NCI-H345 treated with DMSO at 0.1 percent for 48 hours (cell line): Measurements from ENCODE around the gene MDGA2.
A peak's percentile ranks its signal among the peaks of the same experiment; 100 is the strongest.
"Not testable (repeated sequence)": the region's sequence is repeated elsewhere in the genome, so short reads cannot be mapped to it uniquely, and the experiment has no call there.

Experiments
- DNase-seq: peaks from one replicate; lab custom pipeline; 2025; ENCODE audit not compliant: unreplicated experiment; lab: John Stamatoyannopoulos, UW

MDGA2 gene

GRCh38 chr14:46985529-46986380 is 689.6 kb downstream of the MDGA2 start:
- no peak for DNase-seq

GRCh38 chr14:46973295-46973694 is 702.1 kb downstream of the MDGA2 start:
- no peak for DNase-seq

GRCh38 chr14:46964378-46964777 is 711.0 kb downstream of the MDGA2 start:
- no peak for DNase-seq

- no peak for DNase-seq
Observed at GRCh38 chr14:46951103-46951502, 724.3 kb downstream of the MDGA2 start.

GRCh38 chr14:46940611-46941010 is 734.8 kb downstream of the MDGA2 start:
- DNase-seq = no peak

GRCh38 chr14:46920542-46920941 is 754.9 kb downstream of the MDGA2 start:
- no peak for DNase-seq

- not testable (repeated sequence) for DNase-seq
Observed at GRCh38 chr14:46915539-46915938, 759.9 kb downstream of the MDGA2 start.

- DNase-seq = no peak
Observed at GRCh38 chr14:46902837-46903236, 772.6 kb downstream of the MDGA2 start.

GRCh38 chr14:46894476-46894875 is 780.9 kb downstream of the MDGA2 start:
- DNase-seq = no peak

GRCh38 chr14:46887144-46887543 is 788.3 kb downstream of the MDGA2 start:
- no peak for DNase-seq

GRCh38 chr14:46885566-46885965 is 789.8 kb downstream of the MDGA2 start:
- no peak for DNase-seq

- no peak for DNase-seq
Observed at GRCh38 chr14:46861753-46862152, 813.7 kb downstream of the MDGA2 start.

- no peak for DNase-seq
Observed at GRCh38 chr14:46840944-46841720, 834.3 kb downstream of the MDGA2 start.

- DNase-seq = no peak
Observed at GRCh38 chr14:46820291-46820690, 855.1 kb downstream of the MDGA2 start.

GRCh38 chr14:46819117-46819516 is 856.3 kb downstream of the MDGA2 start:
- DNase-seq = no peak

GRCh38 chr14:46818147-46818546 is 857.3 kb downstream of the MDGA2 start:
- DNase-seq = peak; percentile 61

- DNase-seq = no peak
Observed at GRCh38 chr14:46793144-46793543, 882.3 kb downstream of the MDGA2 start.
